ENCODE measurements around the gene SHCBP1.
"Not testable (repeated sequence)": the region's sequence is repeated elsewhere in the genome, so short reads cannot be mapped to it uniquely, and the experiment has no call there.

The SHCBP1 gene

GRCh38 chr16:46626681-46627080 is 5.5 kb upstream of the SHCBP1 start:
- not testable (repeated sequence) for H3K27me3 Mint-ChIP-seq (ENCODE audit: low read depth); H3K36me3 Mint-ChIP-seq (ENCODE audit: low read depth); H3K9me3 Mint-ChIP-seq; H3K4me3 Mint-ChIP-seq; DNase-seq (ENCODE audit: low spot score); H3K4me1 Mint-ChIP-seq (ENCODE audit: low read depth); H3K27ac Mint-ChIP-seq

- not testable (repeated sequence) for H3K36me3 Mint-ChIP-seq (ENCODE audit: low read depth); H3K4me3 Mint-ChIP-seq; DNase-seq (ENCODE audit: low spot score); H3K9me3 Mint-ChIP-seq; H3K27me3 Mint-ChIP-seq (ENCODE audit: low read depth); H3K27ac Mint-ChIP-seq
- peaks cover 19% of the 10 kb centered on the region for H3K4me1 Mint-ChIP-seq (ENCODE audit: low read depth)
These were observed 3.7 kb upstream of the SHCBP1 start for GRCh38 chr16:46624862-46625261.

GRCh38 chr16:46623707-46624106 is 2.5 kb upstream of the SHCBP1 start:
- H3K4me3 Mint-ChIP-seq: not testable (repeated sequence)

GRCh38 chr16:46623246-46623645 is 2.1 kb upstream of the SHCBP1 start:
- Mint-ChIP-seq H3K4me1 (ENCODE audit: low read depth) (peaks cover 24% of the 10 kb centered on the region), H3K36me3 (ENCODE audit: low read depth) (peaks cover 14% of the 10 kb centered on the region)
- H3K27ac Mint-ChIP-seq; H3K27me3 Mint-ChIP-seq (ENCODE audit: low read depth); H3K4me3 Mint-ChIP-seq; DNase-seq (ENCODE audit: low spot score); H3K9me3 Mint-ChIP-seq: not testable (repeated sequence)

More at GRCh38 chr16:46623707-46624106, 2.5 kb upstream of the SHCBP1 start:
- not testable (repeated sequence) for H3K9me3 Mint-ChIP-seq; H3K27ac Mint-ChIP-seq; DNase-seq (ENCODE audit: low spot score); H3K36me3 Mint-ChIP-seq (ENCODE audit: low read depth); H3K27me3 Mint-ChIP-seq (ENCODE audit: low read depth)
- peaks cover 24% of the 10 kb centered on the region for H3K4me1 Mint-ChIP-seq (ENCODE audit: low read depth)

GRCh38 chr16:46621934-46622676 is 926 bp upstream of the SHCBP1 start:
- H3K4me3 Mint-ChIP-seq: peak overlapping the region; percentile 97
- no peak for DNase-seq (ENCODE audit: low spot score)
- H3K36me3 Mint-ChIP-seq (ENCODE audit: low read depth): peaks cover 18% of the 10 kb centered on the region
- H3K27ac Mint-ChIP-seq: peak overlapping the region; percentile 99
- no peaks in the 10 kb centered on the region for H3K9me3 Mint-ChIP-seq
- no peaks in the 10 kb centered on the region for H3K27me3 Mint-ChIP-seq (ENCODE audit: low read depth)
- H3K4me1 Mint-ChIP-seq (ENCODE audit: low read depth): peaks cover 24% of the 10 kb centered on the region

- Mint-ChIP-seq H3K4me1 (ENCODE audit: low read depth) (peaks cover 29% of the 10 kb centered on the region), H3K27me3 (ENCODE audit: low read depth) (no peaks in the 10 kb centered on the region), H3K27ac (peak overlapping the region; percentile 99), H3K36me3 (ENCODE audit: low read depth) (peaks cover 28% of the 10 kb centered on the region), H3K9me3 (no peaks in the 10 kb centered on the region), H3K4me3 (peak overlapping the region; percentile 97)
- no peak for DNase-seq (ENCODE audit: low spot score)
These were observed 743 bp downstream of the SHCBP1 start for GRCh38 chr16:46620266-46621005.

GRCh38 chr16:46618516-46618915 is 2.7 kb downstream of the SHCBP1 start:
- peaks cover 32% of the 10 kb centered on the region for H3K4me1 Mint-ChIP-seq (ENCODE audit: low read depth)

GRCh38 chr16:46614006-46614405 is 7.2 kb downstream of the SHCBP1 start:
- Mint-ChIP-seq H3K4me3 (no peak overlapping the region), H3K27ac (no peak overlapping the region), H3K27me3 (ENCODE audit: low read depth) (no peaks in the 10 kb centered on the region), H3K4me1 (ENCODE audit: low read depth) (peaks cover 10% of the 10 kb centered on the region), H3K36me3 (ENCODE audit: low read depth) (peaks cover 37% of the 10 kb centered on the region), H3K9me3 (no peaks in the 10 kb centered on the region)
- DNase-seq (ENCODE audit: low spot score): no peak

More at GRCh38 chr16:46618516-46618915, 2.7 kb downstream of the SHCBP1 start:
- no peaks in the 10 kb centered on the region for H3K27me3 Mint-ChIP-seq (ENCODE audit: low read depth)
- H3K4me3 Mint-ChIP-seq: no peak overlapping the region
- H3K9me3 Mint-ChIP-seq: no peaks in the 10 kb centered on the region
- H3K36me3 Mint-ChIP-seq (ENCODE audit: low read depth): peaks cover 34% of the 10 kb centered on the region
- peak overlapping the region; percentile 20 for H3K27ac Mint-ChIP-seq
- no peak for DNase-seq (ENCODE audit: low spot score)

GRCh38 chr16:46613352-46613751 is 7.8 kb downstream of the SHCBP1 start:
- peaks cover 8% of the 10 kb centered on the region for H3K4me1 Mint-ChIP-seq (ENCODE audit: low read depth)
- peaks cover 35% of the 10 kb centered on the region for H3K36me3 Mint-ChIP-seq (ENCODE audit: low read depth)
- DNase-seq (ENCODE audit: low spot score): no peak
- H3K9me3 Mint-ChIP-seq: no peaks in the 10 kb centered on the region
- no peak overlapping the region for H3K27ac Mint-ChIP-seq
- no peak overlapping the region for H3K4me3 Mint-ChIP-seq
- no peaks in the 10 kb centered on the region for H3K27me3 Mint-ChIP-seq (ENCODE audit: low read depth)

- peaks cover 40% of the 10 kb centered on the region for H3K36me3 Mint-ChIP-seq (ENCODE audit: low read depth)
- DNase-seq (ENCODE audit: low spot score): no peak
- H3K4me3 Mint-ChIP-seq: no peak overlapping the region
- H3K27ac Mint-ChIP-seq: no peak overlapping the region
- no peaks in the 10 kb centered on the region for H3K9me3 Mint-ChIP-seq
- peaks cover 8% of the 10 kb centered on the region for H3K4me1 Mint-ChIP-seq (ENCODE audit: low read depth)
- H3K27me3 Mint-ChIP-seq (ENCODE audit: low read depth): no peaks in the 10 kb centered on the region
These were observed 9.1 kb downstream of the SHCBP1 start for GRCh38 chr16:46612121-46612520.

GRCh38 chr16:46607529-46607928 is 13.7 kb downstream of the SHCBP1 start:
- Mint-ChIP-seq H3K27ac (no peak overlapping the region), H3K4me1 (ENCODE audit: low read depth) (no peaks in the 10 kb centered on the region), H3K27me3 (ENCODE audit: low read depth) (no peaks in the 10 kb centered on the region), H3K4me3 (no peak overlapping the region), H3K36me3 (ENCODE audit: low read depth) (peaks cover 47% of the 10 kb centered on the region), H3K9me3 (no peaks in the 10 kb centered on the region)
- no peak for DNase-seq (ENCODE audit: low spot score)

- Mint-ChIP-seq H3K27ac (no peak overlapping the region), H3K4me3 (no peak overlapping the region), H3K9me3 (no peaks in the 10 kb centered on the region), H3K27me3 (ENCODE audit: low read depth) (no peaks in the 10 kb centered on the region), H3K4me1 (ENCODE audit: low read depth) (no peaks in the 10 kb centered on the region), H3K36me3 (ENCODE audit: low read depth) (peaks cover 57% of the 10 kb centered on the region)
- DNase-seq (ENCODE audit: low spot score): no peak
These were observed 14.9 kb downstream of the SHCBP1 start for GRCh38 chr16:46606231-46606630.

GRCh38 chr16:46591257-46591656 is 29.9 kb downstream of the SHCBP1 start:
- H3K4me1 Mint-ChIP-seq (ENCODE audit: low read depth): peaks cover 12% of the 10 kb centered on the region
- no peaks in the 10 kb centered on the region for H3K27me3 Mint-ChIP-seq (ENCODE audit: low read depth)
- no peak overlapping the region for H3K4me3 Mint-ChIP-seq
- H3K27ac Mint-ChIP-seq: no peak overlapping the region
- peaks cover 79% of the 10 kb centered on the region for H3K36me3 Mint-ChIP-seq (ENCODE audit: low read depth)
- H3K9me3 Mint-ChIP-seq: peaks cover 36% of the 10 kb centered on the region
- DNase-seq (ENCODE audit: low spot score): no peak

GRCh38 chr16:46586011-46586577 is 35.1 kb downstream of the SHCBP1 start:
- H3K9me3 Mint-ChIP-seq: peaks cover 42% of the 10 kb centered on the region
- no peak overlapping the region for H3K27ac Mint-ChIP-seq
- DNase-seq (ENCODE audit: low spot score): no peak
- H3K4me1 Mint-ChIP-seq (ENCODE audit: low read depth): peaks cover 44% of the 10 kb centered on the region
- H3K4me3 Mint-ChIP-seq: no peak overlapping the region
- peaks cover 90% of the 10 kb centered on the region for H3K36me3 Mint-ChIP-seq (ENCODE audit: low read depth)
- no peaks in the 10 kb centered on the region for H3K27me3 Mint-ChIP-seq (ENCODE audit: low read depth)
